ENCODE data around the gene ARPC5. TPM values are rescaled to one million over a fixed set of nuclear protein-coding genes. Genes with fewer than 3 reads are reported as not detected.

ARPC5 gene
- polyA plus RNA-seq, 2 of the 4 experiments (the other 2 are of a cell fraction): 189 to 198 TPM

- Histone ChIP-seq H3K4me2 (peak overlapping the region; percentile 15; the same call in 1 of the 3 replicates), H3K9me3 (no peaks in the 10 kb centered on the region), H3K27ac (no peak overlapping the region), H3K4me1 (peaks cover 7% of the 10 kb centered on the region; the same call in 2 of the 3 replicates), H3K4me3 (no peak overlapping the region)
- ChIA-PET POLR2A (no interaction called here), CTCF (interaction anchor here (1.3 to 2.4 kb wide), 2 partner anchors 8 to 21 kb away, joined by 3 to 12 read pairs; no protein-coding TSS in a partner anchor)
- peak in 1 of 2 experiments; percentile 43; a peak in 3 of 6 replicates for ATAC-seq
- no peak for FAIRE-seq
- TF ChIP-seq HES2 (IDR thresholded peaks at IDR 0.05) (no peak), MAZ (IDR thresholded peaks at IDR 0.05; ENCODE audit: borderline replicate concordance, low read depth, low read length) (no peak), NR3C1 (IDR thresholded peaks at IDR 0.05) (no peak), HEYL (CRISPR knock-in tag; IDR thresholded peaks at IDR 0.05) (no peak), FOSL2 (IDR thresholded peaks at IDR 0.05) (no peak), FOSL2 (CRISPR knock-in tag; IDR thresholded peaks at IDR 0.05) (no peak), REST (IDR thresholded peaks at IDR 0.05) (no peak), USF2 (IDR thresholded peaks at IDR 0.05) (no peak), JUN (IDR thresholded peaks at IDR 0.05) (no peak), RCOR1 (IDR thresholded peaks at IDR 0.05; ENCODE audit: low read depth, low read length) (no peak), ZNF302 (CRISPR knock-in tag; IDR thresholded peaks at IDR 0.05) (no peak), POLR2A (IDR thresholded peaks at IDR 0.05; ENCODE audit: low read length) (no peak), HOXA7 (CRISPR knock-in tag; IDR thresholded peaks at IDR 0.05) (no peak), PBX3 (IDR thresholded peaks at IDR 0.05) (no peak), SREBF2 (IDR thresholded peaks at IDR 0.05) (no peak), KDM5A (IDR thresholded peaks at IDR 0.05) (no peak), NFE2L2 (conservative IDR thresholded peaks at IDR 0.05; ENCODE audit: low read length) (no peak), RARB (CRISPR knock-in tag; IDR thresholded peaks at IDR 0.05) (no peak)
- TF ChIP-seq, protein P1, sequence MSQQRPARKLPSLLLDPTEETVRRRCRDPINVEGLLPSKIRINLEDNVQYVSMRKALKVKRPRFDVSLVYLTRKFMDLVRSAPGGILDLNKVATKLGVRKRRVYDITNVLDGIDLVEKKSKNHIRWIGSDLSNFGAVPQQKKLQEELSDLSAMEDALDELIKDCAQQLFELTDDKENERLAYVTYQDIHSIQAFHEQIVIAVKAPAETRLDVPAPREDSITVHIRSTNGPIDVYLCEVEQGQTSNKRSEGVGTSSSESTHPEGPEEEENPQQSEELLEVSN (IDR thresholded peaks at IDR 0.05; ENCODE audit: borderline replicate concordance, low read depth): no peak
- TF ChIP-seq, protein P2, sequence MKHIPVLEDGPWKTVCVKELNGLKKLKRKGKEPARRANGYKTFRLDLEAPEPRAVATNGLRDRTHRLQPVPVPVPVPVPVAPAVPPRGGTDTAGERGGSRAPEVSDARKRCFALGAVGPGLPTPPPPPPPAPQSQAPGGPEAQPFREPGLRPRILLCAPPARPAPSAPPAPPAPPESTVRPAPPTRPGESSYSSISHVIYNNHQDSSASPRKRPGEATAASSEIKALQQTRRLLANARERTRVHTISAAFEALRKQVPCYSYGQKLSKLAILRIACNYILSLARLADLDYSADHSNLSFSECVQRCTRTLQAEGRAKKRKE (CRISPR knock-in tag; IDR thresholded peaks at IDR 0.05; ENCODE audit: low read depth): no peak
- DNase-seq (ENCODE audit: low read depth in 1 of 2, low spot score in 1 of 2): no peak
Measured at GRCh38 chr1:183588827-183589226, 46.8 kb downstream of the ARPC5 start.

DNA sequence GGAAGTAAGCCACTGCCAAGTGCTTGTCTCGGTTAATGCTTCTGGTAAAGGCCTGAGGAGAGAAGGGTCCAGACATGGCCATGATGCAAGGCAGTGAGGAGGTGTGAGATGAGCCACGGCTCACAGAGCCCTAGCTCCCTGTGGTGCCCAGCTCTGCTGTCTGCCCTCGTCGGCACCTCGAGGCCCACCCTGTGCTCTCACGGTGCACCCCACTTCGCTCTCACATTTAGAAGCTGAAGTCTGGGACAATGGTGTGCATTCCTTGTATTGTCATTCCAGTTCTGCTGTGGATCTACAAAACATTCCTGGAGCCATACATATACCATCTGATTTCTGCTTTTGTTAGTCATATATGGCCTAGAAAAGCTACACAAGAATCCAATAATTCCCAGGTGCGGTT is 48.7 kb downstream of the ARPC5 start:
- Histone ChIP-seq H3K27ac (no peak overlapping the region), H3K4me1 (peaks cover 7% of the 10 kb centered on the region; the same call in 2 of the 3 replicates), H3K9me3 (no peaks in the 10 kb centered on the region), H3K4me2 (no peak overlapping the region), H3K4me3 (no peak overlapping the region)
- POLR2A ChIA-PET: no interaction called here
- 85% methylated on average over 8 of the region's 8 CpGs for WGBS (ENCODE audit: missing lambda C conversion rate)
- FAIRE-seq (no peak), DNase-seq (ENCODE audit: low read depth in 1 of 2, low spot score in 1 of 2) (no peak), ATAC-seq (no peak)
- CTCF ChIA-PET: interaction anchor here (1.2 to 1.9 kb wide), 2 partner anchors 9 to 12 kb away, joined by 3 to 5 read pairs; no protein-coding TSS in a partner anchor
- TF ChIP-seq NPAS2 (CRISPR knock-in tag; IDR thresholded peaks at IDR 0.05; ENCODE audit: borderline replicate concordance): no peak
- TF ChIP-seq RNF2 (IDR thresholded peaks at IDR 0.05; ENCODE audit: borderline replicate concordance, low read depth): no peak
- TF ChIP-seq, protein P1 (IDR thresholded peaks at IDR 0.05; ENCODE audit: borderline replicate concordance, low read depth): no peak
- TF ChIP-seq CHD4 (IDR thresholded peaks at IDR 0.05; ENCODE audit: borderline replicate concordance): no peak
- no peak for TF ChIP-seq EP300 (IDR thresholded peaks at IDR 0.05)
- TF ChIP-seq, protein P3, sequence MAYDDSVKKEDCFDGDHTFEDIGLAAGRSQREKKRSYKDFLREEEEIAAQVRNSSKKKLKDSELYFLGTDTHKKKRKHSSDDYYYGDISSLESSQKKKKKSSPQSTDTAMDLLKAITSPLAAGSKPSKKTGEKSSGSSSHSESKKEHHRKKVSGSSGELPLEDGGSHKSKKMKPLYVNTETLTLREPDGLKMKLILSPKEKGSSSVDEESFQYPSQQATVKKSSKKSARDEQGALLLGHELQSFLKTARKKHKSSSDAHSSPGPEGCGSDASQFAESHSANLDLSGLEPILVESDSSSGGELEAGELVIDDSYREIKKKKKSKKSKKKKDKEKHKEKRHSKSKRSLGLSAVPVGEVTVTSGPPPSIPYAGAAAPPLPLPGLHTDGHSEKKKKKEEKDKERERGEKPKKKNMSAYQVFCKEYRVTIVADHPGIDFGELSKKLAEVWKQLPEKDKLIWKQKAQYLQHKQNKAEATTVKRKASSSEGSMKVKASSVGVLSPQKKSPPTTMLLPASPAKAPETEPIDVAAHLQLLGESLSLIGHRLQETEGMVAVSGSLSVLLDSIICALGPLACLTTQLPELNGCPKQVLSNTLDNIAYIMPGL (CRISPR knock-in tag; IDR thresholded peaks at IDR 0.05; ENCODE audit: borderline replicate concordance): no peak
- TF ChIP-seq EHF (CRISPR knock-in tag; IDR thresholded peaks at IDR 0.05): no peak
- TF ChIP-seq, protein P2 (CRISPR knock-in tag; IDR thresholded peaks at IDR 0.05; ENCODE audit: low read depth): no peak
- TF ChIP-seq CHD2 (IDR thresholded peaks at IDR 0.05; ENCODE audit: low read length, partially characterized antibody): no peak
- no peak for TF ChIP-seq SMC3 (IDR thresholded peaks at IDR 0.05)

Measured in A549 (cell line).